ENCODE data around the gene ATP8B3.

ATP8B3 gene

GRCh38 chr19:1739960-1740629, 72.0 kb downstream of the ATP8B3 start:
- no peak overlapping the region for H2BK5ac ChIP-seq (ENCODE audit: low read length)
- no peaks in the 10 kb centered on the region for H3K36me3 ChIP-seq (ENCODE audit: control insufficient read depth, insufficient read depth, low read length)
- H3K56ac ChIP-seq (ENCODE audit: low read length) = no peak overlapping the region
- no peak overlapping the region for H2AK5ac ChIP-seq (ENCODE audit: low read length)
- H4K8ac ChIP-seq (ENCODE audit: low read depth, low read length) = no peak overlapping the region
- no peaks in the 10 kb centered on the region for H3K4me1 ChIP-seq (ENCODE audit: control insufficient read depth, low read depth, low read length)
- H3K4me2 ChIP-seq (ENCODE audit: low read length) = no peak overlapping the region
- peaks cover 4% of the 10 kb centered on the region for H3K27me3 ChIP-seq (ENCODE audit: insufficient read depth, low read length, poor library complexity)
- H3K9ac ChIP-seq (ENCODE audit: low read length) = no peak overlapping the region
- no peak overlapping the region for H4K5ac ChIP-seq (ENCODE audit: low read length)
- no peak for DNase-seq
- WGBS (ENCODE audit: extremely low coverage, insufficient coverage, low lambda C conversion rate) = no CpG with 5 or more reads among the region's 11 CpGs
- no peak overlapping the region for H2BK120ac ChIP-seq (ENCODE audit: low read depth, low read length)
- H3K79me2 ChIP-seq (ENCODE audit: control insufficient read depth, insufficient read depth, low read length) = no peaks in the 10 kb centered on the region
- no peak overlapping the region for H3K18ac ChIP-seq (ENCODE audit: low read length)
- no peak overlapping the region for H3K4me3 ChIP-seq (ENCODE audit: low read length)
- no peak overlapping the region for H3K23ac ChIP-seq (ENCODE audit: low read length)
- no peak overlapping the region for H3K27ac ChIP-seq (ENCODE audit: low read depth, low read length)
- H2BK15ac ChIP-seq (replicated peaks; ENCODE audit: low read depth) = no peak overlapping the region
- no peak overlapping the region for H3K4ac ChIP-seq (ENCODE audit: low read depth, low read length)
- H3K79me1 ChIP-seq (ENCODE audit: low read length) = no peaks in the 10 kb centered on the region

GRCh38 chr19:1736927-1737326, 75.1 kb downstream of the ATP8B3 start:
- Histone ChIP-seq H3K36me3 (ENCODE audit: control insufficient read depth, insufficient read depth, low read length) (no peaks in the 10 kb centered on the region), H3K4me3 (ENCODE audit: low read length) (no peak overlapping the region), H2BK15ac (replicated peaks; ENCODE audit: low read depth) (no peak overlapping the region), H2BK120ac (ENCODE audit: low read depth, low read length) (no peak overlapping the region), H3K18ac (ENCODE audit: low read length) (no peak overlapping the region), H2BK5ac (ENCODE audit: low read length) (no peak overlapping the region), H3K4me2 (ENCODE audit: low read length) (no peak overlapping the region), H3K4me1 (ENCODE audit: control insufficient read depth, low read depth, low read length) (no peaks in the 10 kb centered on the region), H3K56ac (ENCODE audit: low read length) (no peak overlapping the region), H4K8ac (ENCODE audit: low read depth, low read length) (no peak overlapping the region), H3K79me2 (ENCODE audit: control insufficient read depth, insufficient read depth, low read length) (no peaks in the 10 kb centered on the region), H4K5ac (ENCODE audit: low read length) (no peak overlapping the region), H3K23ac (ENCODE audit: low read length) (no peak overlapping the region), H2AK5ac (ENCODE audit: low read length) (no peak overlapping the region), H3K27ac (ENCODE audit: low read depth, low read length) (no peak overlapping the region), H3K27me3 (ENCODE audit: insufficient read depth, low read length, poor library complexity) (no peaks in the 10 kb centered on the region), H3K9ac (ENCODE audit: low read length) (no peak overlapping the region), H3K79me1 (ENCODE audit: low read length) (no peaks in the 10 kb centered on the region), H3K4ac (ENCODE audit: low read depth, low read length) (no peak overlapping the region)
- DNase-seq = no peak
- no CpG with 5 or more reads among the region's 22 CpGs for WGBS (ENCODE audit: extremely low coverage, insufficient coverage, low lambda C conversion rate)

GRCh38 chr19:1736280-1736679, 75.8 kb downstream of the ATP8B3 start:
- no peak for DNase-seq
- H3K36me3 ChIP-seq (ENCODE audit: control insufficient read depth, insufficient read depth, low read length) = no peaks in the 10 kb centered on the region
- H2AK5ac ChIP-seq (ENCODE audit: low read length) = no peak overlapping the region
- no peak overlapping the region for H3K18ac ChIP-seq (ENCODE audit: low read length)
- no peak overlapping the region for H3K56ac ChIP-seq (ENCODE audit: low read length)
- H3K4me1 ChIP-seq (ENCODE audit: control insufficient read depth, low read depth, low read length) = no peaks in the 10 kb centered on the region
- no peak overlapping the region for H2BK120ac ChIP-seq (ENCODE audit: low read depth, low read length)
- no peak overlapping the region for H2BK5ac ChIP-seq (ENCODE audit: low read length)
- no CpG with 5 or more reads among the region's 3 CpGs for WGBS (ENCODE audit: extremely low coverage, insufficient coverage, low lambda C conversion rate)
- no peak overlapping the region for H3K9ac ChIP-seq (ENCODE audit: low read length)
- H4K5ac ChIP-seq (ENCODE audit: low read length) = no peak overlapping the region
- H3K4me2 ChIP-seq (ENCODE audit: low read length) = no peak overlapping the region
- H2BK15ac ChIP-seq (replicated peaks; ENCODE audit: low read depth) = no peak overlapping the region
- no peak overlapping the region for H4K8ac ChIP-seq (ENCODE audit: low read depth, low read length)
- H3K27me3 ChIP-seq (ENCODE audit: insufficient read depth, low read length, poor library complexity) = no peaks in the 10 kb centered on the region
- no peaks in the 10 kb centered on the region for H3K79me1 ChIP-seq (ENCODE audit: low read length)
- no peak overlapping the region for H3K4ac ChIP-seq (ENCODE audit: low read depth, low read length)
- no peak overlapping the region for H3K4me3 ChIP-seq (ENCODE audit: low read length)
- no peak overlapping the region for H3K27ac ChIP-seq (ENCODE audit: low read depth, low read length)
- no peaks in the 10 kb centered on the region for H3K79me2 ChIP-seq (ENCODE audit: control insufficient read depth, insufficient read depth, low read length)
- H3K23ac ChIP-seq (ENCODE audit: low read length) = no peak overlapping the region

GRCh38 chr19:1734321-1734966, 77.6 kb downstream of the ATP8B3 start:
- Histone ChIP-seq H2BK15ac (replicated peaks; ENCODE audit: low read depth) (no peak overlapping the region), H3K4me2 (ENCODE audit: low read length) (no peak overlapping the region), H2AK5ac (ENCODE audit: low read length) (no peak overlapping the region), H2BK120ac (ENCODE audit: low read depth, low read length) (no peak overlapping the region), H3K4ac (ENCODE audit: low read depth, low read length) (no peak overlapping the region), H3K18ac (ENCODE audit: low read length) (no peak overlapping the region), H3K4me3 (ENCODE audit: low read length) (no peak overlapping the region), H3K27me3 (ENCODE audit: insufficient read depth, low read length, poor library complexity) (no peaks in the 10 kb centered on the region), H4K5ac (ENCODE audit: low read length) (no peak overlapping the region), H2BK5ac (ENCODE audit: low read length) (no peak overlapping the region), H3K9ac (ENCODE audit: low read length) (no peak overlapping the region), H3K79me1 (ENCODE audit: low read length) (no peaks in the 10 kb centered on the region), H3K36me3 (ENCODE audit: control insufficient read depth, insufficient read depth, low read length) (no peaks in the 10 kb centered on the region), H3K27ac (ENCODE audit: low read depth, low read length) (no peak overlapping the region), H3K56ac (ENCODE audit: low read length) (no peak overlapping the region), H3K79me2 (ENCODE audit: control insufficient read depth, insufficient read depth, low read length) (no peaks in the 10 kb centered on the region), H3K23ac (ENCODE audit: low read length) (no peak overlapping the region), H4K8ac (ENCODE audit: low read depth, low read length) (no peak overlapping the region), H3K4me1 (ENCODE audit: control insufficient read depth, low read depth, low read length) (no peaks in the 10 kb centered on the region)
- no peak for DNase-seq
- no CpG with 5 or more reads among the region's 28 CpGs for WGBS (ENCODE audit: extremely low coverage, insufficient coverage, low lambda C conversion rate)
